Stimulated activated CD8-positive, alpha-beta memory T cell treated with anti-CD3 and anti-CD28 coated beads, Interleukin-15, amount 100 ng/mL, for 48 hours (primary cell): ENCODE results near the gene POTEG.
"Not testable (repeated sequence)": the region's sequence is repeated elsewhere in the genome, so short reads cannot be mapped to it uniquely, and the experiment has no call there.

ENCODE experiments used
- DNase-seq, 2 donors: peaks; one replicate each; pipeline ENCODE4 v3.0.0-alpha.2; 2020; ENCODE audit warnings: low read depth in 2 of 2

POTEG gene

DNA sequence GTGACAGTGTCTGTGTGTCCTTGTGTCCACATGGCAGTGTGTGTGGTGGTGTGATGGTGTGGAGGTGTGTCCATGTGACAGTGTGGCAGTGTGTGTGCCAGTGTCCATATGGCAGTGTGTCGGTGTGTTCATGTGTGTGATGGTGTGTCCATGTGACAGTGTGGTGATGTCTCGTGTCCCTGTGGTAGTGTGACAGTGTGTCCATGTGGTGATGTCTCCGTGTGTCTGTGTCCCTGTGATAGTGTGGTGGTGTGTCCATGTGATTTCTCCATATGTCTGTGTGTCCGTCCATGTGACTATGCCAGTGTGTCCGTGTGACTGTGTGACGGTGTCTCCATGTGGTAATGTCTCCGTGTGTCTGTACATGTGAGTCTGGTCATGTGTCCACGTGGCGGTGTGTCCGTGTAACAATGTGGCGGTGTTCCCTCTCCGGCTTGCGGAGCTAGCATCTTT, 59.7 kb downstream of the POTEG start:
- DNase-seq = not testable (repeated sequence)

DNA sequence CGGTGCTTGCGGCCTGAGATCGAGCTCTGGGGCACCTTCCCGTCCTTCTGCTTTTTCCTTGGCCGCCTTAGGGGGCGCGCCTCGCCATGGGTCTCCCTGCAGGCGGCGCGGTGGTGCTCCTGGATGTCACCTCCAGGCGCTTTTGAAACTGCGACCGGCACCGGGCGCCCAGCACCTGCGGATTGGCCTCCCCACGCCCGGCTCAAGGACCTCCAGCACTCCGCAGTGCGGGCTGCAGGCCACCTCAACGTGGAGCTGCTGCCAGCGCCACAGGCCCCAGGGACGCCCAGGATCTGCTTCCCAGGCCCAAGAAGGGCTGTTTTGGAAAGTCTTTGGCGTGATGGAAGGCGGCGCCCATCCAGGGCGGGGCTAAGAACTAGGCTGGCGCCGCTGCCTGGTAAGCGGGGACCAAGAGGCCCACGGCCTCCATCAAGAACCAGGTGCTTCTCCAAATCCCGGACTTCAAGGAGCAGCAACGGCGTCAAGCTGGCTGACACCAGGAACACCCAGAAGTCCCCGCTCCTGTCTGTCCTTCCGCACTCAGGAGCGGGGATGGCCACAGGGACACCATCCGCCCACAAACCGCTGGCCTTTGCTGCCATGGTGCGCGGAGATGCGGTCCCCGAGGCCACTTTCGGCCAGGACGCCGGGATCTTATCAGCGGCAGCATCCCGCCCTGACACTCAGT, 61.2 kb downstream of the POTEG start:
- not testable (repeated sequence) for DNase-seq

DNA sequence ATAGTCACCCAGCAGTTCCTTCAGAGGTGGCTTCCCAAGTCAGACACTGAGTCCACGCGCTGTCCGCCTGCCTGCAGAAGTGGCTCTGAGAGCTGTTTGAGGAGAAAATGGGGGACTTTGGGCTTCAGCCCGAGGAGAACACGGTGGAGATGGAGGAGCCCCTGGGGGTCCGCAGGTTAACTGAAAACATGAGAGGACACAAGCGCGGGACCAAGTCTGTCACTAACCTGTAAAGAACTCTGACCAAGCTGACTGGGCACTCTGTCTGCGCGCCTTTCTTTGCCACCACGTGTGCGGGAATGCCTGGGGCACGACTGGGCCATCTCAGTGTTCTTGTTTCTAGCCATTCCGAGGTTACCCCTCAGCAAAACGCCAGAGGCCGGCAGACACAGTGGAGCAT, 62.4 kb downstream of the POTEG start:
- not testable (repeated sequence) for DNase-seq

DNA sequence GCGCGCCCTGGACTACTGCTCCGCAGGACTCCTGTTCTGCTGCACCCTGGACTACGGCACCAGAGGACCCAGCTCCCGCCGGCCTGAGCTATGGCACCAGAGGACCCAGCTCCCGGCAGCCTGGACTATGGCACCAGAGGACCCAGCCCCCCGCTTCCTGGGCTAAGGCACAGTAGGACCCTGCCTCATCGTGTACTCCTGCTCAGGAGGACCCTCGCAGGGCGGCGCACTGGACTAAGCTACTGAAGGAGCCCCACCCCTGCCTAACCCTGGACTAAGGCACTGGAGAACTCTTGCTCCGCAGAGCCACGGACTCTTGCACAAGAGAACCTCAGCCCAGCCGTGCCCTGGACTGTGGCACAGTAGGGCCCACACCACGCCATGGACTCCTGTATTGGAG, 71.3 kb downstream of the POTEG start:
- not testable (repeated sequence) for DNase-seq

DNA sequence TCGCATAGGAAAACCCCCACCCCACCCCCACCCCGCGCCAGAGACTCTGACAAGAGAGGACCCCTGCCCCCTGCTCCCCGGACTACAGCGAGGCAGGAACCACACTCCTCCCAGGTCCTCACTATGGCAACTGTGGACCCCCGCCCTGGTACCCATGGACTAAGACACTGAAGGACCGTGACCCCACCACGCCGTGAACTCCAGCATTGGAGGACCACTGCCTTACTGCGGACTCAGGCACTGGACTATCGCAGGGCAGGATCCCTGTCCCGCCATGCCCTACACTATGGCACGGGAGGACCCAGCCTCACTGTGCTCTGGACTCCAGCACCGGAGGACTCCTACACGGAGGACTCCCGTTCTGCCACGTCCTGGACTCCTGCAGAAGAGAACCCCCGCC, 71.8 kb downstream of the POTEG start:
- DNase-seq = not testable (repeated sequence)

DNA sequence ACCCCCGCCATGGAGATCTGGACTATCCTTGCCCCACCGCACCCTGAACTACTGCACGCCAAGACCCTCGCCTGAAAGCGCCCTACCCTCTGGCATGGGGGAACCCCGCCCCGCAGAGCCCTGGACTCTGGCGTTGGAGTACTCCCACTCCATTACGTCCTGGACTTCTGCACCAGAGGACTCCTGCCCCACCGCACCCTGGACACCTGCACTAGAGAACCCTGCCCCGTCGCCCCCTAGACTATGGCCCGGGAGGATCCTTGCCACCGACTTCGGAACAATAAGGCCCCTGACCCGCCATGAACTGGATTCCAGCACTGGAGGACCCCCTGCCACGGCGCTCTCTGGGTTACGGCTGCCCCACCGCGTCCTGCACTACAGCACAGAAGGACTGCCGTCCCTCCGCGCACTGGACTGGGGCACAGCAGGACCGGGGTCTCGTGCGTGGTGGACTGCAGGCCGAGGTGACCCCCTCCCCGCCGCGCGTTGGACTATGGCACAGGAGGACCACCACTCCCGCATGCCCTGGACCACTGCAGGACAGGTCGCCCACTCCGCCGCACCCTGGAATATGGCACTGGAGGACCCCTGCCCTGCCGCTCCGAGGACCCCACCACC, 72.4 kb downstream of the POTEG start:
- DNase-seq = not testable (repeated sequence)

DNA sequence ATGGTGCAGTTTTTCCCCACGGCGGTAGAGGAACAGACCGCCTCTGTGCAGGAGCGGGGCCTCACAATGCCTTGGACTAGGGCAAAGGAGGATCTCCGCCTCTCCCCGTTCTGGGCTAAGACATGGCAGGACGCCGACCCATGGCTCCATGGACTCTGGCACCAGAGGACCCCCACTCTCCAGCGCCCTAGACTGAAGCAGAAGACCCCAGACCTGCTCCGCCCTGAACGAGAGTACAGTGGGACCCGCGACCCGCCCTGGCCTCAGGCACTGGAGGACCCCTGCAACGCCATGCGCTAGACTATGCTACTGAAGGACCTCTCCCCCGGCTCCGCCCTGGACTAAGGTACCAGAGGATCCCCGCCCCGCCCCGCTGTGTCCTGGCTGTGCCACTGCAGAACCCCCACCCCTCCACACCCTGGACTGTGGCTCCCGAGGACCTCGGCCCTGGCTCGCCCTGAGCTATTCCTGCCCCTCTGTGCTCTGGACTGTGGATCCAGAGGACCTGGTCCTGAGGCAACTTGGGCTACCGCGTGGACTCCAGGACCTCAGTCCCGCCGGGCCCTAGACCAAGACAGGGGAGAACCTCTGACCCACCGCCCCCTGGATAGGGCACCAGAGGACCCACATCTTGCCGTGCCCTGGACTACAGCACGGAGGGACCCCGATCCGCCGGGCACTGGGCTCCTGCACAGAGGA, 73.1 kb downstream of the POTEG start:
- not testable (repeated sequence) for DNase-seq
